Brain microvascular endothelial cell (primary cell): ENCODE data around the gene ONECUT3.

Experiments used
- DNase-seq: peaks from one replicate; pipeline ENCODE4 v3.0.0-alpha.2; 2020
- H3K27ac ChIP-seq: fragments of 250-450 bp; sonication (Bioruptor Pico); 2 replicates; pipeline ENCODE4 v1.5.1; 2020; ENCODE audit warnings: mild to moderate bottlenecking, moderate library complexity
- H3K27me3 ChIP-seq: fragments of 250-450 bp; sonication (Bioruptor Pico); replicated peaks from 2 replicates; pipeline ENCODE4 v1.5.1; 2020; ENCODE audit warnings: mild to moderate bottlenecking
- H3K36me3 ChIP-seq: fragments of 250-450 bp; sonication (Bioruptor Pico); replicated peaks from 2 replicates; pipeline ENCODE4 v1.5.1; 2020; ENCODE audit warnings: mild to moderate bottlenecking
- H3K4me3 ChIP-seq: 2 replicates; pipeline ENCODE4 v1.5.1; 2011; ENCODE audit warnings: low read depth, mild to moderate bottlenecking, control low read depth, low read length, moderate library complexity
- in situ Hi-C: cut with HindIII; loops from 2 replicates; pipeline ENCODE4 v1.10.0; 2017; ENCODE audit warnings: low sequenced_read_pairs, low pct_ligation_motif_present
- TF ChIP-seq, protein P1 (sequence below): IDR thresholded peaks from 2 replicates; pipeline ENCODE4 v1.5.1; 2011; ENCODE audit warnings: low read depth, mild to moderate bottlenecking, moderate library complexity, low read length, control low read depth, inconsistent platforms; ENCODE audit errors: missing control alignments

ONECUT3 gene

DNA sequence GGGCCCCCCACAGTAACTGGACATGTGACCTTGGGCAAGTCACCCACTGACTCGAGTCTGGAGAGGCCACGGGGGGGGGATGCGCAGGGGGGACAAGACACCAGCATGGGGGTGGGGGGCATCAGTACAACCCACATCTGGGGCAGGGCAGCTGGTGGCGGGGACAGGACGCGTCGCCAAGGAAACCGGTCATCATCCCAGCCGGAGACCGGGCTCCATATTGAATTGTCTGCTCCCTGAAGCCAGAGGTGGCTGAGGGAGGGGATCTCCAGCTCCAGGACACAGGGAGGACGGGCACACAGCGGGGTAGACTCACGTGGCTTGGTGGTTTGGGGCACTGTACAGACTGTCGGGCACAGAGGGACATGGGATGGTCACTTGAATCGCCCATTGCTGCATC is 11.4 kb downstream of the ONECUT3 start:
- peaks cover 76% of the 10 kb centered on the region for H3K27me3 ChIP-seq
- in situ Hi-C loops = no loop called here
- no peak overlapping the region for H3K27ac ChIP-seq
- DNase-seq = no peak
- no peaks in the 10 kb centered on the region for H3K36me3 ChIP-seq
- TF ChIP-seq, protein P1, sequence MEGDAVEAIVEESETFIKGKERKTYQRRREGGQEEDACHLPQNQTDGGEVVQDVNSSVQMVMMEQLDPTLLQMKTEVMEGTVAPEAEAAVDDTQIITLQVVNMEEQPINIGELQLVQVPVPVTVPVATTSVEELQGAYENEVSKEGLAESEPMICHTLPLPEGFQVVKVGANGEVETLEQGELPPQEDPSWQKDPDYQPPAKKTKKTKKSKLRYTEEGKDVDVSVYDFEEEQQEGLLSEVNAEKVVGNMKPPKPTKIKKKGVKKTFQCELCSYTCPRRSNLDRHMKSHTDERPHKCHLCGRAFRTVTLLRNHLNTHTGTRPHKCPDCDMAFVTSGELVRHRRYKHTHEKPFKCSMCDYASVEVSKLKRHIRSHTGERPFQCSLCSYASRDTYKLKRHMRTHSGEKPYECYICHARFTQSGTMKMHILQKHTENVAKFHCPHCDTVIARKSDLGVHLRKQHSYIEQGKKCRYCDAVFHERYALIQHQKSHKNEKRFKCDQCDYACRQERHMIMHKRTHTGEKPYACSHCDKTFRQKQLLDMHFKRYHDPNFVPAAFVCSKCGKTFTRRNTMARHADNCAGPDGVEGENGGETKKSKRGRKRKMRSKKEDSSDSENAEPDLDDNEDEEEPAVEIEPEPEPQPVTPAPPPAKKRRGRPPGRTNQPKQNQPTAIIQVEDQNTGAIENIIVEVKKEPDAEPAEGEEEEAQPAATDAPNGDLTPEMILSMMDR = no peak
- no peak overlapping the region for H3K4me3 ChIP-seq

DNA sequence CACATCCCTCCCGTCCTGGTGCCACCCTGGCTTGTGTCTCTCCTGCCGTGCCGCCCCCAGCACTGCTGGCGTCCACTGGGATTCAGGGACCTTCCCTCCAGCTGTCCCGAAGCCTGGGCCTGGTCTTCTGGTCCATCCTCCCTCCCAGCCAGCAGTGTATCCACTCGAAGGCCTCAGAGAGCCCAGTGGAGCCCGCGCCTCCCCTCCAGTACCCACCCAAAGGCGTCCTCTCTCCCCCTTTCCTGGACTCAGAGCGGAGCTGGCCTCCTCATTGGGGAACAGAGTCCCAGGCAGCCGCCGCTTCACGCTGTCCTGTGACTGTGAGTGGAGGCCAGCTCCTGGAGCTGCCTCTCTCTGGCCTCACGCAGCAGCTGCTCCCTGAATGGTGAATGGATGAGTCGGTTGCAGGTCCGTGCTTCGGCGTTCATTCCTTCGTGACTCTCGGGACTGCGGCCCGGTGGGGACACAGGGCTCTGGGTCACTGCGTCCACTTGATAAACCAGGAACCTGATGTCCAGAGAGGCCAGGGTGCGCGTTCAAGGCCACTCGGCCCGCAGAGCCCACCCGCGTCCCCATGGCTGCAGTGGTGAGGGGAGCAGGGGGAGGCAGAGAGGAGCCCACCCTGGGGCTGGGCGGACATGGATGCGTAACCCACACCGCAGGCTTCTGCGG is 12.1 kb downstream of the ONECUT3 start:
- Histone ChIP-seq H3K36me3 (no peaks in the 10 kb centered on the region), H3K27ac (no peak overlapping the region), H3K27me3 (peaks cover 70% of the 10 kb centered on the region), H3K4me3 (no peak overlapping the region)
- DNase-seq = no peak
- in situ Hi-C loops = no loop called here
- TF ChIP-seq, protein P1 = no peak

DNA sequence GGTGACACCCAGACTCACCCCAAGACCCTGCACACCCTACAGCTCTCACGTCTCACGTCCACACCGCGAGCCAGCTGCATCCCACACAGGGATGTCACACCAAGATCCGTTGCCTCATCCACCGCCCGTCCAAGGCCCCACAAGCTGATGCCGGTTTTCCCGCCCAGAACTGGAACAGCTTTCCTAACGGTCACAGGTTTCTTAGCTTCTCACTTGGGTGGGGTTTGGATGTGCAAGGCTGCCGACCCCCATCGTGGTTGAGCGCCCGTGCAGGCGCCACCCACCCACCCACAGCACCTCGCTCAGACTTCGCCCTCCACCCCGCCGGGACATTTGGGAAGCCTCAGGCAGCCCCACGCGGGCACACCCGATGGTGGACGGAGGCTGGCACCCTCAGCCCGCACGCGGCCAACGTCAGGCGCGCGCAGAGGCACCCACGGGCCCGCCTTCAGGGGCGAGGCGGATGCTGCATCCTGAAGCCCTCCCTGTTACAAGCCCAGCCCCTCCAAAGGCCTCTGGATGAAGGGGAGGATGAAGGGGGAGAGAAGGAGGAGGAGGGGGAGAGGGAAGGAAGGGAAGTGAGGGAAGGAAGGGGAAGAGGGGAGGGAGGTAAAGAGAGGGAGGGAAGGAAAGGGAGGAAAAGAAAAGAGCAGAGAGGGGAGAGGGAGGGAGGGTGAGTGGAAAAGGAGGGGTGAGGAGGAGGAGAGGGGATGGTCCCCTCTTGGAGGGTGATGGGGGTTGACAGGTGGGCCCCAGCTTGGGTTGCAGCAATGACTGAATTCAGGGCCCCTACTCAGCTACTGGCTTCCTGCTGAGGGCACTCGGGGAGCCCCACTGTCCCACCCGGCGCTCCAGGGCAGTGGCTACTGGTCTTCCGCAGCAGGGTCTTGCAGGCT is 12.8 kb downstream of the ONECUT3 start:
- TF ChIP-seq, protein P1 = no peak
- H3K27ac ChIP-seq = no peak overlapping the region
- no peaks in the 10 kb centered on the region for H3K36me3 ChIP-seq
- in situ Hi-C loops = no loop called here
- no peak overlapping the region for H3K4me3 ChIP-seq
- peaks cover 63% of the 10 kb centered on the region for H3K27me3 ChIP-seq
- DNase-seq = no peak

DNA sequence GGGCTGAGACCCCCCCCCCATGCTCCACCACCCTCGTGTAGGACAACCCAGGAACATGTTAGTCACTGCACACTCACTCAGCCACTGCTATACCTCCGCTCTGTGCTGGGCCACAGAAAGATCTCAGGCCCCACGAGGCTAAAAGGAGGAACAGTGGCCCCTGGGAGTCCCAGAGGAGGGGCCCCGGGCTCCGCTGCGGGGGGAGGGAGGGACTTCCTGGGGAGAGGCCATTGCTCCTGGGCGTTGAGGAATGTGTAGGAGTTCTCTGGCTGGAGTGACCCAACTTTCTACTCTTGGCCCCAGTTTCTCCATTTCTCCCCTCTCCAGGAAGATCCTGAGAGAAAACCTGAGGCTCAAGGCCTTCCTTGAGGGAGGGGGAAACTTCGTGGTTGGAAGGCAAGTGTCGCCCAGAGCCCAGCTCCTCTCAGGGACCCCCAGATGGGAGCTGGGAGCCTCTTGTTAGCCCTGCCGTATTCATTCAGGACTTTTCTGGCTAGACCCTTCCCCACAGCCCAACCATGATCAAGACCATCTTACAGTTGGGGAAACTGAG is 13.6 kb downstream of the ONECUT3 start:
- in situ Hi-C loops = no loop called here
- Histone ChIP-seq H3K36me3 (no peaks in the 10 kb centered on the region), H3K4me3 (no peak overlapping the region), H3K27me3 (peaks cover 56% of the 10 kb centered on the region), H3K27ac (no peak overlapping the region)
- TF ChIP-seq, protein P1 = no peak
- no peak for DNase-seq

DNA sequence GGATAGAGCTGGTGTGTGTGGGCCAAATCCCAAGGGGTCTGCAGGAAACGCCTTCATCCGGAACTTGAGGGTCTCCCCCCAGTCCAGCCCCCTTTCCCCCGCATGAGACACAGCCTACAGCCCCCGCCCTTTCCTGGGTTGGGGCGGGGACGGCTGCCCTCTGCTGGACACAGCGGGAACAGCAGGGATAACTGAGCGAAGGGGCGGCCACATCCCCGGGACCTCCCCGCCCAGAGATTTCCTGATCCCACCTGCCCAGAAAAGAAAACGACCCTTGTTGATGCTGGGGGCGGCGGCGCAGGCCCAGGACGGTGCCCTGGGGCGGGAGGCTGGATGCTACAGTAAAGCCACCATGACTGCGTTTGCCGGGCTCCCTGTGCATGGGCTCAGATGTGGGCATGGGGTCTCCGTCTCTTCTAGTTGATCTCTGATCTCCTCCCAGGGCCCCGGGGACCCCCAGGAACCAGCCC is 14.2 kb downstream of the ONECUT3 start:
- Histone ChIP-seq H3K27ac (no peak overlapping the region), H3K36me3 (no peaks in the 10 kb centered on the region), H3K27me3 (peaks cover 50% of the 10 kb centered on the region), H3K4me3 (no peak overlapping the region)
- TF ChIP-seq, protein P1 = peak; percentile 97
- in situ Hi-C loops = no loop called here
- DNase-seq = no peak
